Activated B cell treated with CpG ODN at 0.5 μM for 24 hours (primary cell): ENCODE measurements around the gene EFCAB13. TPM values are rescaled to one million over a fixed set of nuclear protein-coding genes. Genes with fewer than 3 reads are reported as not detected.
A peak's percentile ranks its signal among the peaks of the same experiment; 100 is the strongest.

Experiments used
- ATAC-seq: fragments of 200-7000 bp; cut with Tn5 transposase; one replicate; pipeline ENCODE4 v1.10.0; 2021; ENCODE audit warnings: low read depth, mild to moderate bottlenecking, moderate library complexity
- CTCF ChIA-PET: fragments of 350-600 bp; sonication (Branson Sonifier 250); formaldehyde crosslinking; loops from one replicate; lab custom pipeline; 2021; ENCODE audit warnings: antibody characterized with exemption; lab: Charles Lee
- POLR2A ChIA-PET: fragments of 350-600 bp; sonication (Branson Sonifier 250); formaldehyde crosslinking; loops from one replicate; lab custom pipeline; 2021; ENCODE audit warnings: antibody characterized with exemption; lab: Charles Lee
- DNase-seq: peaks from one replicate; pipeline ENCODE4 v3.0.0; 2022
- H3K27ac Mint-ChIP-seq: one replicate; pipeline ENCODE4 v1.8.0; 2020; ENCODE audit warnings: mixed read lengths
- H3K27me3 Mint-ChIP-seq: one replicate; pipeline ENCODE4 v1.8.0; 2021; ENCODE audit warnings: mixed read lengths
- H3K36me3 Mint-ChIP-seq: one replicate; pipeline ENCODE4 v1.8.0; 2021; ENCODE audit warnings: low read depth, mixed read lengths
- H3K4me1 Mint-ChIP-seq: one replicate; pipeline ENCODE4 v1.8.0; 2021; ENCODE audit warnings: mixed read lengths
- H3K4me3 Mint-ChIP-seq: one replicate; pipeline ENCODE4 v1.8.0; 2020; ENCODE audit warnings: mild to moderate bottlenecking, mixed read lengths
- H3K9me3 Mint-ChIP-seq: one replicate; pipeline ENCODE4 v1.8.0; 2020; ENCODE audit warnings: mixed read lengths
- CTCF ChIP-seq: fragments of 200-600 bp; IDR thresholded peaks from one replicate; pipeline ENCODE4 v1.8.0; 2022; ENCODE audit warnings: antibody characterized with exemption, mild to moderate bottlenecking
- intact Hi-C: fragments of 100-400 bp; cut with micrococcal nuclease; formaldehyde crosslinking; loops from one replicate; pipeline ENCODE4 v1.15.1; 2024
- total RNA-seq: library from RNA; stranded (reverse); gene quantifications from 2 replicates; pipeline ENCODE4 v1.2.3, GENCODE V29; 2022

Gene EFCAB13
- total RNA-seq, result 23.6 and 25.4 TPM in 2 replicates

GRCh38 chr17:47323382-47324223, at the start of gene EFCAB13:
Gene EFCAB13 (plus strand): TSS chr17:47323955. CDS start chr17:47328354, 4,399 bp downstream.
- intact Hi-C loops, result loop anchor here (1.0 to 10.0 kb wide), 10 partner anchors 37 to 326 kb away; partner anchors contain the start of genes CDC27, ITGB3, KPNB1 and NPEPPS
- H3K4me3 Mint-ChIP-seq, result peak within 1 kb of the TSS; percentile 98

GRCh38 chr17:47274319-47275069, 49.3 kb upstream of the EFCAB13 start:
- H3K27ac Mint-ChIP-seq, result no peak overlapping the region
- no peak for ATAC-seq
- CTCF ChIA-PET, result interaction anchor here (2.4 kb wide), 1 partner anchor 41 kb away, joined by 7 read pairs; no protein-coding TSS in a partner anchor

More at GRCh38 chr17:47323382-47324223, at the start of gene EFCAB13:
- POLR2A ChIA-PET, result interaction anchor here (0.5 to 2.8 kb wide), 30 partner anchors 8 to 1271 kb away, joined by 3 to 27 read pairs (median 4); partner anchors contain the start of genes CDC27, ITGB3, KANSL1 and KPNB1
- H3K9me3 Mint-ChIP-seq, result no peaks in the 10 kb centered on the region
- ATAC-seq, result peak; percentile 85
- no peak for TF ChIP-seq CTCF
- peak within 1 kb of the TSS; percentile 99 for H3K27ac Mint-ChIP-seq
- DNase-seq, result peak; percentile 85
- CTCF ChIA-PET, result interaction anchor here (1.0 to 2.3 kb wide), 5 partner anchors 8 to 291 kb away, joined by 3 to 7 read pairs (median 5); no protein-coding TSS in a partner anchor
- peaks cover 24% of the 10 kb centered on the region for H3K4me1 Mint-ChIP-seq
- H3K27me3 Mint-ChIP-seq, result no peaks in the 10 kb centered on the region
- H3K36me3 Mint-ChIP-seq, result peaks cover 14% of the 10 kb centered on the region

GRCh38 chr17:47275245-47275984, 48.3 kb upstream of the EFCAB13 start:
- Mint-ChIP-seq H3K9me3 (no peaks in the 10 kb centered on the region), H3K36me3 (no peaks in the 10 kb centered on the region), H3K27ac (no peak overlapping the region), H3K27me3 (no peaks in the 10 kb centered on the region), H3K4me1 (peaks cover 68% of the 10 kb centered on the region), H3K4me3 (no peak overlapping the region)
- CTCF ChIA-PET, result interaction anchor here (2.4 kb wide), 1 partner anchor 40 kb away, joined by 7 read pairs; no protein-coding TSS in a partner anchor
- intact Hi-C loops, result no loop called here
- ATAC-seq, result no peak
- POLR2A ChIA-PET, result interaction anchor here (0.6 to 2.1 kb wide), 4 partner anchors 11 to 363 kb away, joined by 3 to 6 read pairs (median 4); no protein-coding TSS in a partner anchor
- no peak for TF ChIP-seq CTCF
- no peak for DNase-seq

More at GRCh38 chr17:47274319-47275069, 49.3 kb upstream of the EFCAB13 start:
- POLR2A ChIA-PET, result interaction anchor here (0.6 to 2.1 kb wide), 4 partner anchors 12 to 364 kb away, joined by 3 to 6 read pairs (median 4); no protein-coding TSS in a partner anchor
- peaks cover 3% of the 10 kb centered on the region for H3K9me3 Mint-ChIP-seq
- intact Hi-C loops, result no loop called here
- H3K4me1 Mint-ChIP-seq, result peaks cover 58% of the 10 kb centered on the region
- H3K27me3 Mint-ChIP-seq, result no peaks in the 10 kb centered on the region
- H3K36me3 Mint-ChIP-seq, result no peaks in the 10 kb centered on the region
- DNase-seq, result no peak
- H3K4me3 Mint-ChIP-seq, result no peak overlapping the region
- TF ChIP-seq CTCF, result no peak

GRCh38 chr17:47276444-47276843, 47.3 kb upstream of the EFCAB13 start:
- DNase-seq (no peak), ATAC-seq (no peak)
- no peaks in the 10 kb centered on the region for H3K9me3 Mint-ChIP-seq
- ChIA-PET CTCF (no interaction called here), POLR2A (interaction anchor here (0.6 to 2.1 kb wide), 3 partner anchors 10 to 78 kb away, joined by 3 to 5 read pairs (median 4); no protein-coding TSS in a partner anchor)
- H3K4me1 Mint-ChIP-seq, result peaks cover 72% of the 10 kb centered on the region
- H3K27ac Mint-ChIP-seq, result peak overlapping the region; percentile 6
- no peaks in the 10 kb centered on the region for H3K36me3 Mint-ChIP-seq
- intact Hi-C loops, result no loop called here
- no peak for TF ChIP-seq CTCF
- no peaks in the 10 kb centered on the region for H3K27me3 Mint-ChIP-seq
- H3K4me3 Mint-ChIP-seq, result no peak overlapping the region
